Right hindlimb (tissue), 1 donor: ENCODE results near the gene TMSB4X.
"Not testable (repeated sequence)": the region's sequence is repeated elsewhere in the genome, so short reads cannot be mapped to it uniquely, and the experiment has no call there.

Experiments used
- DNase-seq: peaks from one replicate; pipeline ENCODE4 v3.0.0-alpha.2; 2018

The TMSB4X gene

GRCh38 chrX:12997906-12998687, 23.2 kb downstream of the TMSB4X start:
- DNase-seq: no peak

GRCh38 chrX:12999422-12999821, 24.5 kb downstream of the TMSB4X start:
- no peak for DNase-seq

GRCh38 chrX:13000301-13000811, 25.4 kb downstream of the TMSB4X start:
- DNase-seq: no peak

GRCh38 chrX:13001097-13001496, 26.2 kb downstream of the TMSB4X start:
- no peak for DNase-seq

- DNase-seq: no peak
These were observed 27.2 kb downstream of the TMSB4X start for GRCh38 chrX:13001961-13002671.

- no peak for DNase-seq
These were observed 31.0 kb downstream of the TMSB4X start for GRCh38 chrX:13005661-13006473.

GRCh38 chrX:13007519-13008188, 32.7 kb downstream of the TMSB4X start:
- no peak for DNase-seq

GRCh38 chrX:13008189-13008533, 33.3 kb downstream of the TMSB4X start:
- DNase-seq: no peak

GRCh38 chrX:13008851-13009250, 33.9 kb downstream of the TMSB4X start:
- DNase-seq: no peak

- DNase-seq: no peak
These were observed 34.4 kb downstream of the TMSB4X start for GRCh38 chrX:13009273-13009672.

GRCh38 chrX:13009844-13010243, 34.9 kb downstream of the TMSB4X start:
- no peak for DNase-seq

- no peak for DNase-seq
These were observed 35.6 kb downstream of the TMSB4X start for GRCh38 chrX:13010546-13010945.

GRCh38 chrX:13013363-13014110, 38.6 kb downstream of the TMSB4X start:
- DNase-seq: peak; percentile 28

- DNase-seq: no peak
These were observed 39.5 kb downstream of the TMSB4X start for GRCh38 chrX:13014111-13015096.

- DNase-seq: no peak
These were observed 40.8 kb downstream of the TMSB4X start for GRCh38 chrX:13015536-13016236.

GRCh38 chrX:13016731-13017130, 41.8 kb downstream of the TMSB4X start:
- not testable (repeated sequence) for DNase-seq

GRCh38 chrX:13022926-13023325, 48.0 kb downstream of the TMSB4X start:
- no peak for DNase-seq

- no peak for DNase-seq
These were observed 48.7 kb downstream of the TMSB4X start for GRCh38 chrX:13023567-13023966.

GRCh38 chrX:13023979-13024378, 49.1 kb downstream of the TMSB4X start:
- no peak for DNase-seq

GRCh38 chrX:13024986-13025385, 50.1 kb downstream of the TMSB4X start:
- DNase-seq: no peak
